Astrocyte (in vitro differentiated cells and primary cell): ENCODE measurements around the gene SLC5A12. TPM values are rescaled to one million over a fixed set of nuclear protein-coding genes. Genes with fewer than 3 reads are reported as not detected.

ENCODE experiments used
- DNase-seq: peaks from one replicate; pipeline ENCODE4 v3.0.0-alpha.2; 2010; ENCODE audit warnings: low read depth
- FAIRE-seq: peaks from 2 replicates; lab custom pipeline; 2011; peaks lifted over from hg19 to GRCh38; lab: Jason Lieb, UNC
- H2AFZ ChIP-seq: 2 replicates; pipeline ENCODE4 v1.6.0; 2012; ENCODE audit warnings: low read depth, low read length, inconsistent platforms
- H3K27ac ChIP-seq: 2 replicates; pipeline ENCODE4 v1.5.1; 2011; ENCODE audit warnings: low read depth, low read length, inconsistent platforms
- H3K27me3 ChIP-seq: 2 replicates; pipeline ENCODE4 v1.6.0; 2011; ENCODE audit warnings: low read length, inconsistent platforms; ENCODE audit not compliant: insufficient read depth
- H3K36me3 ChIP-seq: 2 replicates; pipeline ENCODE4 v1.5.1; 2011; ENCODE audit warnings: low read length, inconsistent platforms; ENCODE audit not compliant: insufficient read depth
- H3K4me1 ChIP-seq: 2 replicates; pipeline ENCODE4 v1.5.1; 2011; ENCODE audit warnings: low read length, inconsistent platforms; ENCODE audit not compliant: insufficient read depth
- H3K4me2 ChIP-seq: 2 replicates; pipeline ENCODE4 v1.6.0; 2012; ENCODE audit warnings: low read length, inconsistent platforms
- H3K4me3 ChIP-seq: 2 replicates; pipeline ENCODE4 v1.5.1; 2011; ENCODE audit warnings: low read depth, mild to moderate bottlenecking, low read length, inconsistent platforms; ENCODE audit not compliant: insufficient read depth
- H3K79me2 ChIP-seq: 2 replicates; pipeline ENCODE4 v1.6.0; 2012; ENCODE audit warnings: mild to moderate bottlenecking, low read length, inconsistent platforms; ENCODE audit not compliant: insufficient read depth
- H3K9ac ChIP-seq: 2 replicates; pipeline ENCODE4 v1.6.0; 2012; ENCODE audit warnings: mild to moderate bottlenecking, low read length, inconsistent platforms
- H3K9me3 ChIP-seq: 2 replicates; pipeline ENCODE4 v1.5.1; 2012; ENCODE audit warnings: low read depth, mild to moderate bottlenecking, low read length, inconsistent platforms; ENCODE audit not compliant: insufficient read depth
- H4K20me1 ChIP-seq: 2 replicates; pipeline ENCODE4 v1.6.0; 2012; ENCODE audit warnings: low read length, inconsistent platforms; ENCODE audit not compliant: insufficient read depth
- H3K27ac Mint-ChIP-seq: one replicate; pipeline ENCODE4 v1.8.0; 2021; ENCODE audit warnings: mild to moderate bottlenecking, mixed read lengths; ENCODE audit not compliant: unreplicated experiment
- H3K27me3 Mint-ChIP-seq: one replicate; pipeline ENCODE4 v1.8.0; 2021; ENCODE audit warnings: low read depth, mixed read lengths; ENCODE audit not compliant: unreplicated experiment
- H3K36me3 Mint-ChIP-seq: one replicate; pipeline ENCODE4 v1.8.0; 2021; ENCODE audit warnings: low read depth, mixed read lengths; ENCODE audit not compliant: unreplicated experiment
- H3K4me1 Mint-ChIP-seq: one replicate; pipeline ENCODE4 v1.8.0; 2021; ENCODE audit warnings: low read depth, mixed read lengths; ENCODE audit not compliant: unreplicated experiment
- H3K4me3 Mint-ChIP-seq: one replicate; pipeline ENCODE4 v1.8.0; 2021; ENCODE audit warnings: mild to moderate bottlenecking, moderate library complexity, mixed read lengths; ENCODE audit not compliant: unreplicated experiment
- H3K9me3 Mint-ChIP-seq: one replicate; pipeline ENCODE4 v1.8.0; 2021; ENCODE audit warnings: mild to moderate bottlenecking, mixed read lengths; ENCODE audit not compliant: unreplicated experiment
- CTCF ChIP-seq: IDR thresholded peaks from 2 replicates; pipeline ENCODE4 v1.5.1; 2011; ENCODE audit warnings: low read depth, mild to moderate bottlenecking, inconsistent platforms, low read length, moderate library complexity; ENCODE audit not compliant: insufficient read depth
- EZH2 ChIP-seq: IDR thresholded peaks from 2 replicates; pipeline ENCODE4 v1.6.1; 2012; ENCODE audit warnings: mild to moderate bottlenecking, low read length, inconsistent platforms; ENCODE audit not compliant: insufficient read depth
- total RNA-seq: library from RNA; stranded (reverse); gene quantifications from 2 replicates; pipeline ENCODE4 v1.2.1, GENCODE V29; 2021

SLC5A12 gene
- total RNA-seq, 1 donor from 2014 or later = 0.14 TPM

DNA sequence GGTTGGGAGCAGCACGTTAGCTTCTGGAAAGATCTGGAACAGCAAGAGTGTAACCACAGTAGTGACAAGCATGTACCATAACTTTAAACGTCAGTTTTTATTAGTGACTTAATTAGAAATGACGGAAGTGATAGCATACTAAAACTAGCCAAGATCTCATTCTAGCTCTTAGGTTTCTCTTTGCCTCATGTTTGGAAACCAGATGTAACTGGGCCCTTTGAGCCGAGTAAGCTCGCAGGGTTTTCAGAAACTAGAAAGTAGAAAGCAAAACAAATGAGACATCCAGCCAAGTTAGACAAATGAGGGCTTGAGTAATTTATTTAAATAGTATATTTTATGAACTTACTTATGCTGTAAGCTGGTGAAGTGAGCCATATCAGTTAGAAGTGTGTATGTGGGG, 40.2 kb upstream of the SLC5A12 start:
- Histone ChIP-seq H3K9ac (no peak overlapping the region), H3K4me1 (no peaks in the 10 kb centered on the region), H3K9me3 (no peaks in the 10 kb centered on the region), H3K27me3 (no peaks in the 10 kb centered on the region), H3K4me2 (no peak overlapping the region), H2AFZ (no peak overlapping the region), H3K27ac (no peak overlapping the region), H4K20me1 (no peaks in the 10 kb centered on the region), H3K36me3 (no peaks in the 10 kb centered on the region), H3K4me3 (no peak overlapping the region), H3K79me2 (no peaks in the 10 kb centered on the region)
- FAIRE-seq (no peak), DNase-seq (no peak)
- no peaks in the 10 kb centered on the region for H3K27me3 Mint-ChIP-seq
- TF ChIP-seq CTCF (no peak), EZH2 (no peak)
- no peaks in the 10 kb centered on the region for H3K9me3 Mint-ChIP-seq
- H3K4me3 Mint-ChIP-seq = no peak overlapping the region
- no peaks in the 10 kb centered on the region for H3K4me1 Mint-ChIP-seq
- no peaks in the 10 kb centered on the region for H3K36me3 Mint-ChIP-seq
- no peak overlapping the region for H3K27ac Mint-ChIP-seq

DNA sequence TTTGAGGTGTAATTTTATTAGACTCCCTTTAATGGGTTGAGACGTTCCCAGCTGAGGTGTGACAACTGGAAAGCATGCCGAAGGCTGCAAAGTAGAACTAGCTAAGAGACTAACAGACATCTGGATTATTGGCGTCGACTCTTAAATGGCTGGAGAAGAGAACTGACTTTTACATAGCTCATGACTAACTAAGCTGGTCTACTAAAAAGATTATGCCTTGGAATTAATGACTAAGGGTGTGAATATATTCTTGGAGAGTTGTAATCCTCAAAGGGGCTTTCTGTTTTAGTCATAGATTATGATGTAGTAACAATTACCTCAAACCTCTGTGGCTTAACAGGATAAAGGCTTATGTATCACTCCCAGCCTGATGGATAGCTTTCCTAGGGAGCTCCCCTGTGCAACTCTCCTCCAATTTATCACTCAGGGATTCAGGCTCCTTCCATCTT, 39.5 kb upstream of the SLC5A12 start:
- H3K27ac Mint-ChIP-seq = no peak overlapping the region
- no peak overlapping the region for H3K4me3 ChIP-seq
- DNase-seq (peak; percentile 47), FAIRE-seq (no peak)
- no peaks in the 10 kb centered on the region for H3K27me3 Mint-ChIP-seq
- no peaks in the 10 kb centered on the region for H3K9me3 ChIP-seq
- H3K27ac ChIP-seq = no peak overlapping the region
- no peak overlapping the region for H3K9ac ChIP-seq
- no peaks in the 10 kb centered on the region for H4K20me1 ChIP-seq
- H3K79me2 ChIP-seq = no peaks in the 10 kb centered on the region
- no peak overlapping the region for H3K4me3 Mint-ChIP-seq
- H3K9me3 Mint-ChIP-seq = no peaks in the 10 kb centered on the region
- H3K4me1 Mint-ChIP-seq = no peaks in the 10 kb centered on the region
- no peaks in the 10 kb centered on the region for H3K4me1 ChIP-seq
- H3K4me2 ChIP-seq = no peak overlapping the region
- H2AFZ ChIP-seq = no peak overlapping the region
- no peaks in the 10 kb centered on the region for H3K36me3 ChIP-seq
- no peak for TF ChIP-seq CTCF
- H3K27me3 ChIP-seq = no peaks in the 10 kb centered on the region
- H3K36me3 Mint-ChIP-seq = no peaks in the 10 kb centered on the region

DNA sequence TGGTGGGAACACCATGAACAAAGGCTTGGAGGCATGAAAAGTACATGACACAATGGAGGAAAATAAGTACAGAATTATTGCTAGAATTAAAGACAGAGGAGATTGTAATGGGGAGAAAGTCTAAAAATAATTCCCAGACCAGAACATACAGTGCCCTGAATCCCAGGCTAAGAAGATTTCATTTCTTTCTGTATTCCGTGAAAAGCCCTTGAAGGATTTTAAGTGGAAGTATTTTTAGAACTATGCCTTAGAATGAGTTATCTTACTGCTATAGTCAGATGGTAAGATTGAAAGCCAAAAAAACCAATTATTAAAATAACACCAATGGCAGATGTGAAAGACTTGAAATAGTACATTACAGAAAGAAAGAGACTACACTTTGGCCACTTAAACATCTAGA, 36.1 kb upstream of the SLC5A12 start:
- Mint-ChIP-seq H3K4me3 (no peak overlapping the region), H3K27me3 (no peaks in the 10 kb centered on the region), H3K27ac (no peak overlapping the region), H3K36me3 (no peaks in the 10 kb centered on the region), H3K4me1 (no peaks in the 10 kb centered on the region), H3K9me3 (no peaks in the 10 kb centered on the region)
- Histone ChIP-seq H3K79me2 (no peaks in the 10 kb centered on the region), H4K20me1 (no peaks in the 10 kb centered on the region), H3K27ac (no peak overlapping the region), H2AFZ (no peak overlapping the region), H3K36me3 (no peaks in the 10 kb centered on the region), H3K4me3 (no peak overlapping the region), H3K4me1 (no peaks in the 10 kb centered on the region), H3K9ac (no peak overlapping the region), H3K9me3 (no peaks in the 10 kb centered on the region), H3K4me2 (no peak overlapping the region), H3K27me3 (no peaks in the 10 kb centered on the region)
- TF ChIP-seq CTCF (no peak), EZH2 (no peak)
- no peak for DNase-seq
- no peak for FAIRE-seq
